PC-3 (cell line): ENCODE data around the gene GGNBP2. TPM values are rescaled to one million over a fixed set of nuclear protein-coding genes. Genes with fewer than 3 reads are reported as not detected.

Experiments used
- ATAC-seq: fragments of 200-7000 bp; cut with Tn5 transposase; 2 replicates; pipeline ENCODE4 v1.9.1; 2020; ENCODE audit warnings: mild to moderate bottlenecking, moderate library complexity
- BruUV-seq: library from RNA; stranded (reverse); fragments of 400-500 nt; replicated peaks from 2 replicates; lab custom pipeline; 2021; lab: Mats Ljungman, UMichigan
- CTCF ChIA-PET: fragments of 300-600 bp; sonication (Branson Sonifier 250); formaldehyde crosslinking; loops from one replicate; lab custom pipeline; 2022; ENCODE audit warnings: antibody characterized with exemption; lab: Charles Lee
- POLR2A ChIA-PET: fragments of 300-600 bp; sonication (Branson Sonifier 250); formaldehyde crosslinking; loops from one replicate; lab custom pipeline; 2022; ENCODE audit warnings: antibody characterized with exemption; ENCODE audit not compliant: unreplicated experiment; lab: Charles Lee
- DNase-seq: peaks from one replicate; pipeline ENCODE4 v3.0.0-alpha.2; 2015
- H2AFZ ChIP-seq: fragments of 300-600 bp; sonication (generic); 2 replicates; pipeline ENCODE4 v1.6.0; 2016; ENCODE audit warnings: antibody characterized with exemption, low read length
- H3F3A ChIP-seq: fragments of 300-600 bp; sonication (generic); one replicate; pipeline ENCODE4 v1.6.0; 2017; ENCODE audit warnings: antibody characterized with exemption, low read length, control low read depth, mild to moderate bottlenecking; ENCODE audit not compliant: unreplicated experiment
- H3K27ac ChIP-seq: fragments of 300-600 bp; sonication (generic); 2 replicates; pipeline ENCODE4 v1.5.1; 2016; ENCODE audit warnings: mild to moderate bottlenecking, low read length
- H3K27me3 ChIP-seq: fragments of 300-600 bp; sonication (generic); 2 replicates; pipeline ENCODE4 v1.6.1; 2016; ENCODE audit warnings: low read length, mixed read lengths
- H3K36me3 ChIP-seq: fragments of 300-600 bp; sonication (generic); 2 replicates; pipeline ENCODE4 v1.6.1; 2016; ENCODE audit warnings: low read depth, mixed run types, low read length, mixed read lengths
- H3K4me1 ChIP-seq: fragments of 300-600 bp; sonication (generic); 2 replicates; pipeline ENCODE4 v1.5.1; 2016; ENCODE audit warnings: low read length; ENCODE audit not compliant: insufficient read depth
- H3K4me2 ChIP-seq: fragments of 300-600 bp; sonication (generic); 2 replicates; pipeline ENCODE4 v1.6.0; 2016; ENCODE audit warnings: low read length
- H3K4me3 ChIP-seq: fragments of 300-600 bp; sonication (generic); 2 replicates; pipeline ENCODE4 v1.5.1; 2016; ENCODE audit warnings: mild to moderate bottlenecking, low read length, mixed read lengths
- H3K79me2 ChIP-seq: fragments of 300-600 bp; sonication (generic); 2 replicates; pipeline ENCODE4 v1.6.1; 2017; ENCODE audit warnings: low read length, mixed read lengths
- H3K9ac ChIP-seq: fragments of 300-600 bp; sonication (generic); 2 replicates; pipeline ENCODE4 v1.6.0; 2016; ENCODE audit warnings: mild to moderate bottlenecking, low read length
- H3K9me2 ChIP-seq: fragments of 300-600 bp; sonication (generic); replicated peaks from 2 replicates; pipeline ENCODE4 v1.6.1; 2016; ENCODE audit warnings: mixed run types, low read length, mixed read lengths
- H3K9me3 ChIP-seq: fragments of 300-600 bp; sonication (generic); 2 replicates; pipeline ENCODE4 v1.6.1; 2016; ENCODE audit warnings: low read length, mixed read lengths
- H4K20me1 ChIP-seq: fragments of 300-600 bp; sonication (generic); 2 replicates; pipeline ENCODE4 v1.6.1; 2016; ENCODE audit warnings: low read length, mixed read lengths
- EZH2 ChIP-seq: fragments of 300-600 bp; sonication (generic); IDR thresholded peaks from one replicate; pipeline ENCODE4 v1.6.1; 2017; ENCODE audit warnings: antibody characterized with exemption, mild to moderate bottlenecking, low read length; ENCODE audit not compliant: unreplicated experiment
- EZH2phosphoT487 ChIP-seq: fragments of 300-600 bp; sonication (generic); IDR thresholded peaks from 2 replicates; pipeline ENCODE4 v1.6.1; 2018; ENCODE audit warnings: mild to moderate bottlenecking, antibody characterized with exemption, low read length, borderline replicate concordance
- intact Hi-C: fragments of 100-400 bp; cut with micrococcal nuclease; formaldehyde crosslinking; loops from 2 replicates; pipeline ENCODE4 v1.9.0; 2023
- total RNA-seq: library from RNA; depleted of rRNA; stranded (reverse); fragments of >200 nt; gene quantifications from 2 replicates; pipeline ENCODE4 v1.2.3, GENCODE V29; 2014
- TF ChIP-seq, protein P1 (sequence below): fragments of 300-600 bp; sonication (generic); conservative IDR thresholded peaks from 2 replicates; pipeline ENCODE4 v1.5.1; 2017; ENCODE audit warnings: antibody characterized with exemption, low read depth, mild to moderate bottlenecking, low read length

GGNBP2 gene
- total RNA-seq, 1 experiment from 2014 or later = 33.0 TPM

DNA sequence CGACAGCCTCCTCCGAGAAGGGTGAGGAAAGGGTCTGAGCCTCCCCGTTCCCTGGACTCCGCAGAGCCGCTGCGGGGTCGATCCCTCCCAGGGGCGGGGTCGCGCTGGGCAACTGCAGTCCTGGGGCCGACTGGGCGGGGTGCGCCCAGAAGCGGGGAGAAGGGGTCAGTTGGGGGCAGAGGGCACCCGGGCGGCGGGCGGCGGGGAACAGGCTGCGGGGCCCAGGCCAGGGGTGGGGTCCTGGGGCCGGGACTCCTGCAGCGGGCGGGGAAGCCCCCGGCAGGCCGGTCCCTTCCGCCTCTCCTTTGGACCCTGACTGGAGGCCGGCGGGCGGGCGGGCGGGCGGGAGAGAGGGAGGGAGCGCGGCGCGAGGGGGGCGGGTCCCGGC lies 352 bp downstream of the GGNBP2 start:
- H3K27ac ChIP-seq = peak overlapping the region; percentile 91
- no TSS peak for BruUV-seq
- H2AFZ ChIP-seq = peak overlapping the region; percentile 93
- DNase-seq (no peak), ATAC-seq (peak; percentile 34)
- H3K27me3 ChIP-seq = no peaks in the 10 kb centered on the region
- TF ChIP-seq, protein P1, sequence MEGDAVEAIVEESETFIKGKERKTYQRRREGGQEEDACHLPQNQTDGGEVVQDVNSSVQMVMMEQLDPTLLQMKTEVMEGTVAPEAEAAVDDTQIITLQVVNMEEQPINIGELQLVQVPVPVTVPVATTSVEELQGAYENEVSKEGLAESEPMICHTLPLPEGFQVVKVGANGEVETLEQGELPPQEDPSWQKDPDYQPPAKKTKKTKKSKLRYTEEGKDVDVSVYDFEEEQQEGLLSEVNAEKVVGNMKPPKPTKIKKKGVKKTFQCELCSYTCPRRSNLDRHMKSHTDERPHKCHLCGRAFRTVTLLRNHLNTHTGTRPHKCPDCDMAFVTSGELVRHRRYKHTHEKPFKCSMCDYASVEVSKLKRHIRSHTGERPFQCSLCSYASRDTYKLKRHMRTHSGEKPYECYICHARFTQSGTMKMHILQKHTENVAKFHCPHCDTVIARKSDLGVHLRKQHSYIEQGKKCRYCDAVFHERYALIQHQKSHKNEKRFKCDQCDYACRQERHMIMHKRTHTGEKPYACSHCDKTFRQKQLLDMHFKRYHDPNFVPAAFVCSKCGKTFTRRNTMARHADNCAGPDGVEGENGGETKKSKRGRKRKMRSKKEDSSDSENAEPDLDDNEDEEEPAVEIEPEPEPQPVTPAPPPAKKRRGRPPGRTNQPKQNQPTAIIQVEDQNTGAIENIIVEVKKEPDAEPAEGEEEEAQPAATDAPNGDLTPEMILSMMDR = no peak
- TF ChIP-seq EZH2 (no peak), EZH2phosphoT487 (no peak)
- H3K9me2 ChIP-seq = no peaks in the 10 kb centered on the region
- intact Hi-C loops = no loop called here
- H3K9ac ChIP-seq = peak overlapping the region; percentile 100
- H3K4me2 ChIP-seq = peak overlapping the region; percentile 96
- H3K79me2 ChIP-seq = peaks cover 66% of the 10 kb centered on the region
- H4K20me1 ChIP-seq = peaks cover 23% of the 10 kb centered on the region
- H3K4me1 ChIP-seq = peaks cover 9% of the 10 kb centered on the region
- H3K9me3 ChIP-seq = no peaks in the 10 kb centered on the region
- peaks cover 4% of the 10 kb centered on the region for H3K36me3 ChIP-seq
- H3F3A ChIP-seq = no peaks in the 10 kb centered on the region
- CTCF ChIA-PET = no interaction called here
- POLR2A ChIA-PET = interaction anchor here (0.6 kb wide), 1 partner anchor 27 kb away, joined by 22 read pairs; no protein-coding TSS in a partner anchor
- peak overlapping the region; percentile 99 for H3K4me3 ChIP-seq

DNA sequence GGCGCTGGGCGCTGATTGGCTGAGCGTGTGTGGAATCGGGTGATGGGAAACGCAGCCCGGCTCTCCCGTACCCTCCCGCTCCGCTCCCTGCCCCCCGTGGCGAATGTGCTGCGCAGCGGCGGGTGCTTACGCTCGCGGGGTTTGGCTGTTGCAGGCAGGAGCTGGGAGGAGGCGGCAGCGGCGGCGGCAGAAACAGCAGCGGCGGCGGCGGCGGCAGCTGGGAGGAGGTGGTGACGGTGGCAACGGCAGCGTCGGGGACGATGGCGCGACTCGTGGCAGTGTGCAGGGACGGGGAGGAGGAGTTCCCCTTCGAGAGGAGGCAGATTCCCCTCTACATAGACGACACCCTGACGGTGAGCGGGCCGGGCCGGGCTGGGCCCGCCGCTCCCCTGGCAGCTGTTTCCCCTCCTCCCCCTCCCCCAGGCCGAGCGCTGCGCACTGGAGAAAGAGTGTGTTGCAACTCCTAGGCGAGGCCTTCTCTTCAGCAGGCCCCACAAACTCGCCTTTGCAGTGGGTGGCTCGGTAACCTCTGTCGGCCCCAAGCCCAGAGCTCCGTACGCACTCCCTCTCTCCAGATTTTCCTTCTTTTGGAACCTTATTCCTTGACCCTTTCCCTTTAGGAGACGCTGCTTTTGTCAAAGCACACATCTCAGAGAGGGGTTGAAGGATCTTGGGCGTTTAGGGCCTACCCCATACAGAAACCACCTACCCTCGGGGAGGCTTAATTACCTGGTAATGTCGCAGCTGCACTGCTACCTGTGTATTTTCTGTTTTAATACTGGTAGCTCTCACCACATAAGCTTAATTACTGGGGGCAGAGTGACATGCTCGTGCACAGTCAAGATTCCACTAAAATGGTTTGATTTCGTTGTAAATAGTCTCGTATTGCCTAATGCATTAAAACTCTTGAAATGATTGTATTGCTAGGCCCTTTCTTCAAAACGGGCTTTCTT lies 1.0 kb downstream of the GGNBP2 start:
- ATAC-seq (peak; percentile 78), DNase-seq (peak; percentile 93)
- H4K20me1 ChIP-seq = peaks cover 23% of the 10 kb centered on the region
- H3K4me2 ChIP-seq = peak overlapping the region; percentile 97
- H3K27me3 ChIP-seq = no peaks in the 10 kb centered on the region
- H3K79me2 ChIP-seq = peaks cover 73% of the 10 kb centered on the region
- peak overlapping the region; percentile 99 for H3K4me3 ChIP-seq
- H2AFZ ChIP-seq = no peak overlapping the region
- H3K36me3 ChIP-seq = peaks cover 4% of the 10 kb centered on the region
- TF ChIP-seq, protein P1 = no peak
- TF ChIP-seq EZH2phosphoT487 (no peak), EZH2 (no peak)
- TSS peak; percentile 39 for BruUV-seq
- H3K27ac ChIP-seq = peak overlapping the region; percentile 62
- CTCF ChIA-PET = no interaction called here
- POLR2A ChIA-PET = interaction anchor here (0.6 kb wide), 3 partner anchors 12 to 631 kb away, joined by 4 to 22 read pairs (median 7); no protein-coding TSS in a partner anchor
- no peaks in the 10 kb centered on the region for H3K9me3 ChIP-seq
- intact Hi-C loops = no loop called here
- no peaks in the 10 kb centered on the region for H3F3A ChIP-seq
- peak overlapping the region; percentile 95 for H3K9ac ChIP-seq
- H3K9me2 ChIP-seq = no peaks in the 10 kb centered on the region
- H3K4me1 ChIP-seq = peaks cover 9% of the 10 kb centered on the region
